Kidney (tissue), 14 donors: ENCODE measurements around the gene TMEM209. TPM values are rescaled to one million over a fixed set of nuclear protein-coding genes. Genes with fewer than 3 reads are reported as not detected.
"Not testable (repeated sequence)": the region's sequence is repeated elsewhere in the genome, so short reads cannot be mapped to it uniquely, and the experiment has no call there.

ENCODE experiments used
- DNase-seq, 5 donors: peaks; one replicate each; pipeline ENCODE4 v3.0.0-alpha.2; 2013 to 2020
- FAIRE-seq: peaks from 2 replicates; lab custom pipeline; 2012; peaks lifted over from hg19 to GRCh38; lab: Jason Lieb, UNC
- H3K27ac ChIP-seq, 2 donors: one replicate each; pipeline ENCODE4 v1.7.0; 2013; ENCODE audit warnings: low read depth in 2 of 2, low read length in 2 of 2, inconsistent platforms in 1 of 2
- H3K27me3 ChIP-seq: one replicate; pipeline ENCODE4 v1.7.1; 2013; ENCODE audit warnings: low read length, inconsistent platforms; ENCODE audit not compliant: control insufficient read depth, insufficient read depth
- H3K36me3 ChIP-seq, 3 donors: one replicate each; pipeline versions ENCODE4 v1.7.0 to v1.7.1; 2013; ENCODE audit warnings: low read length in 3 of 3, control low read depth in 1 of 3, inconsistent platforms in 1 of 3; ENCODE audit not compliant: insufficient read depth in 3 of 3, control insufficient read depth in 2 of 3
- H3K4me1 ChIP-seq, 3 donors: one replicate each; pipeline versions ENCODE4 v1.7.0 to v1.7.1; 2013; ENCODE audit warnings: low read length in 3 of 3, inconsistent platforms in 1 of 3, low read depth in 1 of 3; ENCODE audit not compliant: control insufficient read depth in 2 of 3, insufficient read depth in 2 of 3
- H3K4me3 ChIP-seq, 3 donors: one replicate each; pipeline versions ENCODE4 v1.7.0 to v1.8.1; 2013; ENCODE audit warnings: low read length in 3 of 3, control low read depth in 1 of 3, inconsistent platforms in 1 of 3
- H3K9ac ChIP-seq, 3 donors: one replicate each; pipeline versions ENCODE4 v1.7.0 to v1.7.1; 2013; ENCODE audit warnings: low read length in 3 of 3, control low read depth in 1 of 3, inconsistent platforms in 1 of 3
- H3K9me3 ChIP-seq, 3 donors: one replicate each; pipeline versions ENCODE4 v1.7.0 to v1.7.1; 2013; ENCODE audit warnings: low read length in 3 of 3, control low read depth in 1 of 3, inconsistent platforms in 1 of 3; ENCODE audit not compliant: control insufficient read depth in 2 of 3, insufficient read depth in 1 of 3
- intact Hi-C: fragments of 100-400 bp; cut with DNase I; formaldehyde crosslinking; loops from one replicate; pipeline ENCODE4 v1.11.1; 2022
- polyA plus RNA-seq: library from polyadenylated mRNA; stranded (reverse); fragments of 350-450 nt; fragmentation: Illumina TruSeq; extraction: RNeasy Lipid Tissue Mini Kit (QIAGEN cat#74804); gene quantifications from one replicate; pipeline ENCODE4 v1.2.3, GENCODE V29; 2014; ENCODE audit warnings: low read depth, low replicate concordance; ENCODE audit not compliant: insufficient read depth
- total RNA-seq: library from RNA; stranded (reverse); fragmentation: NEBNext Ultra II Directional; extraction: Animal tissue kit (Norgen Biotek cat#: 25700); gene quantifications from one replicate; pipeline ENCODE4 v1.2.1, GENCODE V29; 2021
- TF ChIP-seq, protein P1 (sequence below): IDR thresholded peaks from 3 replicates; pipeline ENCODE4 v1.5.1; 2012; ENCODE audit warnings: mild to moderate bottlenecking, moderate library complexity, borderline replicate concordance; ENCODE audit not compliant: insufficient read depth; ENCODE audit errors: extremely low read depth
- donor health status: control.
- donor health status: control.
- donor health status: control.
- donor health status: control.
- donor health status: control.
- donor health status: DM: yes; HTN: yes; CAD: no.
- donor health status: Normal renal cell carcinoma (clear cell type).

TMEM209 gene
- total and polyA plus RNA-seq, 2 donors from 2014 or later: 4.3 to 29.0 TPM

DNA sequence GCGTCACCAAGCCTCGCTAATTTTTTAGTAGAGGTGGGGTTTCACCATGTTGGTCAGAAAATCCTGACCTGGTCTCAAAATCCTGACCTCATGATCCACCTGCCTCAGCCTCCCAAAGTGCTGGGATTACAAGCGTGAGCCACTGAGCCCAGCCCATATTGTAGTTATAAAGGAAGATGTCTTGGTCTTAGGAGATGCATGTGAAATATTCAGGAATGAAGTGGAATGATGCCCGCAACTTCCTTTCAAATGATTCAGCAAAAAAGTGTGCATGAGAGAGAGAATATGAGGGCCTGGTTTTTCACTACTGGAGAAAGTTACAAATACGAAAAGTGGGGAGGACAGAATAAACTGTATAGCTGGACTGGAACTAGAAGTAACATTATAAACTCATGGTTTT is 15.9 kb downstream of the TMEM209 start:
- DNase-seq (no peak), FAIRE-seq (no peak)
- TF ChIP-seq, protein P1, sequence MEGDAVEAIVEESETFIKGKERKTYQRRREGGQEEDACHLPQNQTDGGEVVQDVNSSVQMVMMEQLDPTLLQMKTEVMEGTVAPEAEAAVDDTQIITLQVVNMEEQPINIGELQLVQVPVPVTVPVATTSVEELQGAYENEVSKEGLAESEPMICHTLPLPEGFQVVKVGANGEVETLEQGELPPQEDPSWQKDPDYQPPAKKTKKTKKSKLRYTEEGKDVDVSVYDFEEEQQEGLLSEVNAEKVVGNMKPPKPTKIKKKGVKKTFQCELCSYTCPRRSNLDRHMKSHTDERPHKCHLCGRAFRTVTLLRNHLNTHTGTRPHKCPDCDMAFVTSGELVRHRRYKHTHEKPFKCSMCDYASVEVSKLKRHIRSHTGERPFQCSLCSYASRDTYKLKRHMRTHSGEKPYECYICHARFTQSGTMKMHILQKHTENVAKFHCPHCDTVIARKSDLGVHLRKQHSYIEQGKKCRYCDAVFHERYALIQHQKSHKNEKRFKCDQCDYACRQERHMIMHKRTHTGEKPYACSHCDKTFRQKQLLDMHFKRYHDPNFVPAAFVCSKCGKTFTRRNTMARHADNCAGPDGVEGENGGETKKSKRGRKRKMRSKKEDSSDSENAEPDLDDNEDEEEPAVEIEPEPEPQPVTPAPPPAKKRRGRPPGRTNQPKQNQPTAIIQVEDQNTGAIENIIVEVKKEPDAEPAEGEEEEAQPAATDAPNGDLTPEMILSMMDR: no peak
- peaks cover 0 to 5% (median 0%) of the 10 kb centered on the region in 3 donors for H3K36me3 ChIP-seq
- no peak overlapping the region for H3K9ac ChIP-seq
- no peaks in the 10 kb centered on the region for H3K27me3 ChIP-seq
- H3K4me3 ChIP-seq: no peak overlapping the region
- no peaks in the 10 kb centered on the region for H3K9me3 ChIP-seq
- intact Hi-C loops: no loop called here
- H3K27ac ChIP-seq: no peak overlapping the region
- H3K4me1 ChIP-seq: no peaks in the 10 kb centered on the region

GRCh38 chr7:130187360-130187759 is 17.8 kb downstream of the TMEM209 start:
- Histone ChIP-seq H3K4me1 (no peaks in the 10 kb centered on the region), H3K36me3 (peaks cover 0 to 15% (median 3%) of the 10 kb centered on the region in 3 donors), H3K4me3 (no peak overlapping the region), H3K27me3 (no peaks in the 10 kb centered on the region), H3K27ac (no peak overlapping the region), H3K9me3 (no peaks in the 10 kb centered on the region), H3K9ac (no peak overlapping the region)
- intact Hi-C loops: no loop called here
- TF ChIP-seq, protein P1: no peak
- DNase-seq (no peak), FAIRE-seq (no peak)

GRCh38 chr7:130184349-130184748 is 20.9 kb downstream of the TMEM209 start:
- FAIRE-seq, H3K27ac ChIP-seq, H3K27me3 ChIP-seq, intact Hi-C loops, DNase-seq, H3K4me1 ChIP-seq, H3K9me3 ChIP-seq, H3K9ac ChIP-seq, H3K4me3 ChIP-seq: not testable (repeated sequence)
- H3K36me3 ChIP-seq: peaks cover 0 to 26% (median 9%) of the 10 kb centered on the region in 3 donors

DNA sequence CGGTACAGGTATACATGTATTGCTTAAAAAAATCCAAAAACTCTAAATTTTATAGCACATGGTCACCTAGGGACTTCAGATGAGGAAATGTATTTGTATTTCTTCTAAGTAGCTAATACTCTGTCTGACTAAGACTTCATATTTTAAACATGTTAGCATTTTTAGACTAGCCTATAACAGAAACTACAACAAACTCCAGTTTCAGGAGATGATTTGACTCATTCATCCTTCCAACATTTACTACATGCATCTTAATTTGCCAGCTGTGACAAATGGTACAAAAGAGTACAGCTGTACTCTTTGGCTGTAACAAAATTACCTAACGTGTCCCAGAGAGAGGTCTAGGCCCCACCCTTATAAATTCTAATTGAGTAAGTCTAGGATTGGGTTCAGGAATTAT is 22.2 kb downstream of the TMEM209 start:
- TF ChIP-seq, protein P1: no peak
- Histone ChIP-seq H3K9me3 (no peaks in the 10 kb centered on the region), H3K36me3 (peaks cover 0 to 27% (median 9%) of the 10 kb centered on the region in 3 donors), H3K27ac (no peak overlapping the region), H3K4me1 (no peaks in the 10 kb centered on the region), H3K27me3 (no peaks in the 10 kb centered on the region), H3K9ac (no peak overlapping the region), H3K4me3 (no peak overlapping the region)
- FAIRE-seq: no peak
- no peak for DNase-seq
- intact Hi-C loops: no loop called here
